Osteocyte (in vitro differentiated cells): ENCODE measurements around the gene PCCB. TPM values are rescaled to one million over a fixed set of nuclear protein-coding genes. Genes with fewer than 3 reads are reported as not detected.
"Not testable (repeated sequence)": the region's sequence is repeated elsewhere in the genome, so short reads cannot be mapped to it uniquely, and the experiment has no call there.

Experiments
- DNase-seq: peaks from one replicate; pipeline ENCODE4 v3.0.0; 2021; ENCODE audit warnings: mixed read lengths; ENCODE audit not compliant: unreplicated experiment; ENCODE audit errors: extremely low spot score
- H3K27ac Mint-ChIP-seq: one replicate; pipeline ENCODE4 v1.8.0; 2021; ENCODE audit warnings: mild to moderate bottlenecking, mixed read lengths; ENCODE audit not compliant: unreplicated experiment
- H3K27me3 Mint-ChIP-seq: one replicate; pipeline ENCODE4 v1.8.0; 2021; ENCODE audit warnings: mixed read lengths; ENCODE audit not compliant: unreplicated experiment
- H3K36me3 Mint-ChIP-seq: one replicate; pipeline ENCODE4 v1.8.0; 2021; ENCODE audit warnings: mixed read lengths; ENCODE audit not compliant: unreplicated experiment
- H3K4me1 Mint-ChIP-seq: one replicate; pipeline ENCODE4 v1.8.0; 2021; ENCODE audit warnings: mixed read lengths; ENCODE audit not compliant: unreplicated experiment
- H3K4me3 Mint-ChIP-seq: one replicate; pipeline ENCODE4 v1.8.0; 2021; ENCODE audit warnings: mild to moderate bottlenecking, moderate library complexity, mixed read lengths; ENCODE audit not compliant: unreplicated experiment
- H3K9me3 Mint-ChIP-seq: one replicate; pipeline ENCODE4 v1.8.0; 2021; ENCODE audit warnings: mixed read lengths; ENCODE audit not compliant: unreplicated experiment
- CTCF ChIP-seq: fragments of 200-600 bp; sonication (generic); IDR thresholded peaks from 2 replicates; pipeline ENCODE4 v1.5.0; 2021; ENCODE audit warnings: antibody characterized with exemption, mild to moderate bottlenecking, moderate library complexity
- total RNA-seq: library from RNA; stranded (reverse); gene quantifications from 2 replicates; pipeline ENCODE4 v1.2.1, GENCODE V29; 2021

Gene PCCB
- total RNA-seq, 1 donor from 2014 or later: 37.4 TPM

- H3K4me1 Mint-ChIP-seq: peaks cover 3% of the 10 kb centered on the region
- H3K27me3 Mint-ChIP-seq: no peaks in the 10 kb centered on the region
- H3K27ac Mint-ChIP-seq: no peak overlapping the region
- H3K9me3 Mint-ChIP-seq: no peaks in the 10 kb centered on the region
- no peak overlapping the region for H3K4me3 Mint-ChIP-seq
- TF ChIP-seq CTCF: no peak
- peak; percentile 25 for DNase-seq
- H3K36me3 Mint-ChIP-seq: peaks cover 47% of the 10 kb centered on the region
These were observed 11.7 kb downstream of the PCCB start for GRCh38 chr3:136261826-136262225.

- Mint-ChIP-seq H3K4me1 (peaks cover 3% of the 10 kb centered on the region), H3K36me3 (peaks cover 43% of the 10 kb centered on the region), H3K4me3 (no peak overlapping the region), H3K27me3 (no peaks in the 10 kb centered on the region), H3K9me3 (no peaks in the 10 kb centered on the region), H3K27ac (no peak overlapping the region)
- TF ChIP-seq CTCF: no peak
- no peak for DNase-seq
These were observed 12.4 kb downstream of the PCCB start for GRCh38 chr3:136262559-136262958.

- Mint-ChIP-seq H3K27ac (no peak overlapping the region), H3K9me3 (no peaks in the 10 kb centered on the region), H3K4me1 (peaks cover 3% of the 10 kb centered on the region), H3K27me3 (no peaks in the 10 kb centered on the region), H3K4me3 (no peak overlapping the region), H3K36me3 (peaks cover 40% of the 10 kb centered on the region)
- TF ChIP-seq CTCF: no peak
- DNase-seq: peak; percentile 8
These were observed 13.1 kb downstream of the PCCB start for GRCh38 chr3:136263251-136263650.

- not testable (repeated sequence) for H3K4me3 Mint-ChIP-seq, DNase-seq, H3K9me3 Mint-ChIP-seq, H3K27me3 Mint-ChIP-seq, H3K27ac Mint-ChIP-seq, H3K4me1 Mint-ChIP-seq
- H3K36me3 Mint-ChIP-seq: peaks cover 47% of the 10 kb centered on the region
These were observed 16.5 kb downstream of the PCCB start for GRCh38 chr3:136266468-136267125.

GRCh38 chr3:136267235-136267634, 17.1 kb downstream of the PCCB start:
- Mint-ChIP-seq H3K36me3 (peaks cover 41% of the 10 kb centered on the region), H3K27me3 (no peaks in the 10 kb centered on the region), H3K4me1 (peaks cover 4% of the 10 kb centered on the region), H3K9me3 (no peaks in the 10 kb centered on the region), H3K27ac (no peak overlapping the region), H3K4me3 (no peak overlapping the region)
- TF ChIP-seq CTCF: no peak
- DNase-seq: peak; percentile 44
